Measurements from ENCODE around the gene HLA-DRA. TPM values are rescaled to one million over a fixed set of nuclear protein-coding genes. Genes with fewer than 3 reads are reported as not detected.

HLA-DRA gene
- polyA plus RNA-seq, 1 donor from 2014 or later = not detected

DNA sequence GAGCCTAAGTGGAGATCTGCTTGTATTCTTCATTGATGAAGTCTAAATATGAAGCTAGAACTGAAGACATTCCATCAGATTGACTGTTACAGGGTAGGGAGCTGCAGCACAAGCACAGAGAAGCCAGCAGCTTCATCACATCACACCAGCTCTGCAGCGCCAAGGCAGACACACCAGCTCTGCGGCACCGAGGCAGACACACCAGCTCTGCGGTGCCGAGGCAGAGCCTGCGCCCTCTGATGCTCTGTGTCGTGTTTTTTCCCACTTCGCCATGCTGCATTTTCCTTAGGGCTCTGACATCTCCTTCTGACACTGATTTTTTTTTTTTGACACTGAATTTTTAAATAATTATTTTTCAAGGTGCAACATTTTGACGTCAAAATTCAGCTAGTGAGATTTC, 33.5 kb upstream of the HLA-DRA start:
- Histone ChIP-seq H4K20me1 (ENCODE audit: insufficient read depth) (no peaks in the 10 kb centered on the region), H3K27me3 (ENCODE audit: insufficient read depth, low read depth, low read length) (no peaks in the 10 kb centered on the region), H3K27ac (ENCODE audit: low read length) (no peak overlapping the region), H3K36me3 (ENCODE audit: insufficient read depth, low read length) (no peaks in the 10 kb centered on the region), H3K79me2 (replicated peaks; ENCODE audit: insufficient read depth, low read length) (no peaks in the 10 kb centered on the region), H3F3A (ENCODE audit: insufficient read depth, low read length, poor library complexity, severe bottlenecking) (no peaks in the 10 kb centered on the region), H3K9me2 (ENCODE audit: insufficient read depth, low read length) (no peaks in the 10 kb centered on the region), H3K9me3 (ENCODE audit: low read length) (no peaks in the 10 kb centered on the region), H2AFZ (ENCODE audit: low read depth, low read length) (no peak overlapping the region), H3K4me3 (ENCODE audit: low read length) (no peak overlapping the region), H3K9ac (ENCODE audit: low read length) (no peak overlapping the region), H3K4me2 (ENCODE audit: low read length) (no peak overlapping the region)
- TF ChIP-seq, protein P1, sequence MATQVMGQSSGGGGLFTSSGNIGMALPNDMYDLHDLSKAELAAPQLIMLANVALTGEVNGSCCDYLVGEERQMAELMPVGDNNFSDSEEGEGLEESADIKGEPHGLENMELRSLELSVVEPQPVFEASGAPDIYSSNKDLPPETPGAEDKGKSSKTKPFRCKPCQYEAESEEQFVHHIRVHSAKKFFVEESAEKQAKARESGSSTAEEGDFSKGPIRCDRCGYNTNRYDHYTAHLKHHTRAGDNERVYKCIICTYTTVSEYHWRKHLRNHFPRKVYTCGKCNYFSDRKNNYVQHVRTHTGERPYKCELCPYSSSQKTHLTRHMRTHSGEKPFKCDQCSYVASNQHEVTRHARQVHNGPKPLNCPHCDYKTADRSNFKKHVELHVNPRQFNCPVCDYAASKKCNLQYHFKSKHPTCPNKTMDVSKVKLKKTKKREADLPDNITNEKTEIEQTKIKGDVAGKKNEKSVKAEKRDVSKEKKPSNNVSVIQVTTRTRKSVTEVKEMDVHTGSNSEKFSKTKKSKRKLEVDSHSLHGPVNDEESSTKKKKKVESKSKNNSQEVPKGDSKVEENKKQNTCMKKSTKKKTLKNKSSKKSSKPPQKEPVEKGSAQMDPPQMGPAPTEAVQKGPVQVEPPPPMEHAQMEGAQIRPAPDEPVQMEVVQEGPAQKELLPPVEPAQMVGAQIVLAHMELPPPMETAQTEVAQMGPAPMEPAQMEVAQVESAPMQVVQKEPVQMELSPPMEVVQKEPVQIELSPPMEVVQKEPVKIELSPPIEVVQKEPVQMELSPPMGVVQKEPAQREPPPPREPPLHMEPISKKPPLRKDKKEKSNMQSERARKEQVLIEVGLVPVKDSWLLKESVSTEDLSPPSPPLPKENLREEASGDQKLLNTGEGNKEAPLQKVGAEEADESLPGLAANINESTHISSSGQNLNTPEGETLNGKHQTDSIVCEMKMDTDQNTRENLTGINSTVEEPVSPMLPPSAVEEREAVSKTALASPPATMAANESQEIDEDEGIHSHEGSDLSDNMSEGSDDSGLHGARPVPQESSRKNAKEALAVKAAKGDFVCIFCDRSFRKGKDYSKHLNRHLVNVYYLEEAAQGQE (IDR thresholded peaks at IDR 0.05; ENCODE audit: borderline replicate concordance) = no peak
- TF ChIP-seq POLR2AphosphoS5 (IDR thresholded peaks at IDR 0.05) (no peak), MXI1 (conservative IDR thresholded peaks at IDR 0.05; ENCODE audit: poor library complexity, severe bottlenecking) (no peak), SMC3 (conservative IDR thresholded peaks at IDR 0.05; ENCODE audit: poor library complexity) (no peak)
- TF ChIP-seq, protein P2, sequence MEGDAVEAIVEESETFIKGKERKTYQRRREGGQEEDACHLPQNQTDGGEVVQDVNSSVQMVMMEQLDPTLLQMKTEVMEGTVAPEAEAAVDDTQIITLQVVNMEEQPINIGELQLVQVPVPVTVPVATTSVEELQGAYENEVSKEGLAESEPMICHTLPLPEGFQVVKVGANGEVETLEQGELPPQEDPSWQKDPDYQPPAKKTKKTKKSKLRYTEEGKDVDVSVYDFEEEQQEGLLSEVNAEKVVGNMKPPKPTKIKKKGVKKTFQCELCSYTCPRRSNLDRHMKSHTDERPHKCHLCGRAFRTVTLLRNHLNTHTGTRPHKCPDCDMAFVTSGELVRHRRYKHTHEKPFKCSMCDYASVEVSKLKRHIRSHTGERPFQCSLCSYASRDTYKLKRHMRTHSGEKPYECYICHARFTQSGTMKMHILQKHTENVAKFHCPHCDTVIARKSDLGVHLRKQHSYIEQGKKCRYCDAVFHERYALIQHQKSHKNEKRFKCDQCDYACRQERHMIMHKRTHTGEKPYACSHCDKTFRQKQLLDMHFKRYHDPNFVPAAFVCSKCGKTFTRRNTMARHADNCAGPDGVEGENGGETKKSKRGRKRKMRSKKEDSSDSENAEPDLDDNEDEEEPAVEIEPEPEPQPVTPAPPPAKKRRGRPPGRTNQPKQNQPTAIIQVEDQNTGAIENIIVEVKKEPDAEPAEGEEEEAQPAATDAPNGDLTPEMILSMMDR (IDR thresholded peaks at IDR 0.05; ENCODE audit: poor library complexity, severe bottlenecking) = no peak

DNA sequence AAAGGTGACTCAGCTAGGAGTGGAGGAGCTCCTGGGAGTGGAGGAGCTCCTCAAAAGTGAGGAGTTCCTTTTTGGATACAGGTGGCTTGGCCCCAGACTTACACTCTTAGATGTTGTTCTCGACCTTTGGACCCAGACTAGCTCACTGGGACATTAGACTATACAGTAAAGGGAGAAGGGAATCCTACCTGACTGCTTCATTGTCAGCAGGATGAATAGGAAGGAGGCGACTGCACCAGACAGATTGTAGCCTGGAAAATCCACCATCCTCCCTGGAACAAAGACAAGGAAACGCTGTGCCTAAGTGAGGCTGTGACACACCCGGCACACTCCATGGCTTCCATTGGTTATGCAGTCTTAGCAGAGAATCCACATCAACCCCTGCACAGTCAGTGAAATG, 32.8 kb upstream of the HLA-DRA start, which contains the start of gene BTNL2:
TSS of gene BTNL2 (minus strand) at position 325 of the 400 bp plus-strand sequence. CDS start at position 267, 58 bp downstream.
- H2AFZ ChIP-seq (ENCODE audit: low read depth, low read length) = no peak within 1 kb of the TSS
- TF ChIP-seq EZH2 (IDR thresholded peaks at IDR 0.05; ENCODE audit: borderline replicate concordance, insufficient read depth, low read length, poor library complexity, severe bottlenecking) (no peak), TAF1 (IDR thresholded peaks at IDR 0.05; ENCODE audit: low read depth) (no peak)
- TF ChIP-seq, protein P2 (IDR thresholded peaks at IDR 0.05; ENCODE audit: poor library complexity, severe bottlenecking) = no peak
- TF ChIP-seq, protein P1 (IDR thresholded peaks at IDR 0.05; ENCODE audit: borderline replicate concordance) = no peak
- H3K79me2 ChIP-seq (replicated peaks; ENCODE audit: insufficient read depth, low read length) = no peaks in the 10 kb centered on the region
- no peak within 1 kb of the TSS for H3K9ac ChIP-seq (ENCODE audit: low read length)
- H3K9me3 ChIP-seq (ENCODE audit: low read length) = no peaks in the 10 kb centered on the region
- H3K27me3 ChIP-seq (ENCODE audit: insufficient read depth, low read depth, low read length) = no peaks in the 10 kb centered on the region
- H3K4me3 ChIP-seq (ENCODE audit: low read length) = no peak within 1 kb of the TSS
- H3F3A ChIP-seq (ENCODE audit: insufficient read depth, low read length, poor library complexity, severe bottlenecking) = no peaks in the 10 kb centered on the region
- H4K20me1 ChIP-seq (ENCODE audit: insufficient read depth) = no peaks in the 10 kb centered on the region
- H3K27ac ChIP-seq (ENCODE audit: low read length) = no peak within 1 kb of the TSS
- H3K36me3 ChIP-seq (ENCODE audit: insufficient read depth, low read length) = no peaks in the 10 kb centered on the region
- no peak within 1 kb of the TSS for H3K4me2 ChIP-seq (ENCODE audit: low read length)
- H3K9me2 ChIP-seq (ENCODE audit: insufficient read depth, low read length) = no peaks in the 10 kb centered on the region

All from neural cell (in vitro differentiated cells).